GM12891 (cell line): ENCODE data around the gene CD59.
"Not testable (repeated sequence)": the region's sequence is repeated elsewhere in the genome, so short reads cannot be mapped to it uniquely, and the experiment has no call there.

Source experiments
- DNase-seq: peaks from one replicate; pipeline ENCODE4 v3.0.0; 2011; ENCODE audit warnings: low spot score; ENCODE audit not compliant: insufficient read length
- FAIRE-seq: peaks from 2 replicates; lab custom pipeline; 2011; peaks lifted over from hg19 to GRCh38; lab: Jason Lieb, UNC
- PAX5 ChIP-seq: IDR thresholded peaks from 2 replicates; pipeline ENCODE4 v1.6.1; 2011; ENCODE audit warnings: low read length, moderate library complexity, mild to moderate bottlenecking; ENCODE audit not compliant: insufficient read depth, severe bottlenecking
- POLR2A ChIP-seq: IDR thresholded peaks from 2 replicates; pipeline ENCODE4 v1.6.1; 2011; ENCODE audit warnings: low read depth, low read length, control low read depth
- POLR2AphosphoS5 ChIP-seq: IDR thresholded peaks from 2 replicates; pipeline ENCODE4 v1.6.1; 2011; ENCODE audit warnings: low read depth, low read length, control low read depth
- POU2F2 ChIP-seq: IDR thresholded peaks from 2 replicates; pipeline ENCODE4 v1.6.1; 2011; ENCODE audit warnings: low read depth, mild to moderate bottlenecking, control low read depth, low read length, moderate library complexity
- SPI1 ChIP-seq: IDR thresholded peaks from 2 replicates; pipeline ENCODE4 v1.6.1; 2011; ENCODE audit warnings: low read depth, low read length, control low read depth
- TAF1 ChIP-seq: IDR thresholded peaks from 2 replicates; pipeline ENCODE4 v1.6.1; 2011; ENCODE audit warnings: low read depth, low read length, control low read depth

Gene CD59

GRCh38 chr11:33716243-33716642 lies 20.0 kb downstream of the CD59 start:
- TF ChIP-seq SPI1 (no peak), POLR2AphosphoS5 (no peak), POU2F2 (no peak), PAX5 (no peak), TAF1 (no peak), POLR2A (no peak)
- DNase-seq (no peak), FAIRE-seq (no peak)

- DNase-seq: no peak
- peak; percentile 48 for FAIRE-seq
- TF ChIP-seq POLR2A (no peak), POLR2AphosphoS5 (no peak), POU2F2 (no peak)
Observed at GRCh38 chr11:33713856-33714398, 22.3 kb downstream of the CD59 start.

- FAIRE-seq (no peak), DNase-seq (no peak)
- TF ChIP-seq TAF1 (no peak), SPI1 (no peak), PAX5 (no peak), POU2F2 (no peak), POLR2AphosphoS5 (no peak), POLR2A (no peak)
Observed at GRCh38 chr11:33713151-33713855, 22.9 kb downstream of the CD59 start.

GRCh38 chr11:33712436-33712835 lies 23.8 kb downstream of the CD59 start:
- FAIRE-seq (no peak), DNase-seq (no peak)
- TF ChIP-seq PAX5 (no peak), TAF1 (no peak), SPI1 (no peak), POU2F2 (no peak), POLR2AphosphoS5 (no peak), POLR2A (no peak)

GRCh38 chr11:33709466-33709865 lies 26.8 kb downstream of the CD59 start:
- no peak for TF ChIP-seq PAX5
- TF ChIP-seq POLR2AphosphoS5: no peak
- TF ChIP-seq TAF1: no peak
- TF ChIP-seq POLR2A: no peak
- TF ChIP-seq SPI1: no peak
- DNase-seq: no peak
- no peak for FAIRE-seq

- no peak for FAIRE-seq
- no peak for TF ChIP-seq SPI1
- no peak for TF ChIP-seq TAF1
- no peak for TF ChIP-seq PAX5
- no peak for TF ChIP-seq POLR2AphosphoS5
- no peak for TF ChIP-seq POLR2A
- TF ChIP-seq POU2F2: no peak
- DNase-seq: no peak
Observed at GRCh38 chr11:33708985-33709384, 27.2 kb downstream of the CD59 start.

GRCh38 chr11:33707831-33708230 lies 28.4 kb downstream of the CD59 start:
- not testable (repeated sequence) for FAIRE-seq, DNase-seq

GRCh38 chr11:33706966-33707365 lies 29.3 kb downstream of the CD59 start:
- FAIRE-seq: no peak
- DNase-seq: no peak
- no peak for TF ChIP-seq SPI1
- TF ChIP-seq POLR2A: no peak
- TF ChIP-seq PAX5: no peak
- TF ChIP-seq POLR2AphosphoS5: no peak
- no peak for TF ChIP-seq POU2F2
- TF ChIP-seq TAF1: no peak

- DNase-seq (no peak), FAIRE-seq (no peak)
Observed at GRCh38 chr11:33706546-33706945, 29.7 kb downstream of the CD59 start.

GRCh38 chr11:33704240-33705002 lies 31.8 kb downstream of the CD59 start:
- DNase-seq: no peak
- FAIRE-seq: no peak
- no peak for TF ChIP-seq POU2F2

More at GRCh38 chr11:33706546-33706945, 29.7 kb downstream of the CD59 start:
- no peak for TF ChIP-seq PAX5
- TF ChIP-seq SPI1: no peak
- TF ChIP-seq POLR2A: no peak
- no peak for TF ChIP-seq TAF1
- no peak for TF ChIP-seq POU2F2
- TF ChIP-seq POLR2AphosphoS5: no peak
